ENCODE measurements around the gene HBM. TPM values are rescaled to one million over a fixed set of nuclear protein-coding genes. Genes with fewer than 3 reads are reported as not detected.

HBM gene
- total RNA-seq, 1 experiment from 2014 or later, result not detected

- Histone ChIP-seq H3K36me3 (ENCODE audit: insufficient read depth, low read length, poor library complexity, severe bottlenecking) (no peaks in the 10 kb centered on the region), H3K9me3 (ENCODE audit: low read depth, low read length, poor library complexity, severe bottlenecking) (no peaks in the 10 kb centered on the region), H3K4me3 (ENCODE audit: low read depth, low read length, poor library complexity, severe bottlenecking) (no peak overlapping the region), H3K27ac (ENCODE audit: low read depth, low read length, poor library complexity, severe bottlenecking) (no peak overlapping the region), H3K27me3 (replicated peaks; ENCODE audit: insufficient read depth, low read depth, low read length, poor library complexity) (no peaks in the 10 kb centered on the region), H3K4me1 (ENCODE audit: insufficient read depth, low read length, poor library complexity, severe bottlenecking) (no peaks in the 10 kb centered on the region)
- CTCF ChIA-PET, result no interaction called here
- intact Hi-C loops (cut with micrococcal nuclease; ENCODE audit: unreplicated experiment), result no loop called here
- POLR2A ChIA-PET (ENCODE audit: low non-redundant PET), result no interaction called here
- no TSS peak for BruUV-seq (replicated peaks)
- TF ChIP-seq CTCF (conservative IDR thresholded peaks at IDR 0.05; ENCODE audit: low read depth, low read length) (no peak), EZH2 (IDR thresholded peaks at IDR 0.05; ENCODE audit: borderline replicate concordance, low read depth, low read length, poor library complexity, severe bottlenecking) (no peak)
- DNase-seq (ENCODE audit: low spot score), result no peak
Observed at GRCh38 chr16:129075-129474, 36.7 kb upstream of the HBM start.

- CTCF ChIA-PET, result no interaction called here
- H3K36me3 ChIP-seq (ENCODE audit: insufficient read depth, low read length, poor library complexity, severe bottlenecking), result no peaks in the 10 kb centered on the region
- TF ChIP-seq CTCF (conservative IDR thresholded peaks at IDR 0.05; ENCODE audit: low read depth, low read length), result no peak
- TF ChIP-seq EZH2 (IDR thresholded peaks at IDR 0.05; ENCODE audit: borderline replicate concordance, low read depth, low read length, poor library complexity, severe bottlenecking), result no peak
Observed at GRCh38 chr16:130533-131173, 35.1 kb upstream of the HBM start.

GRCh38 chr16:132120-132519 is 33.7 kb upstream of the HBM start:
- H3K27ac ChIP-seq (ENCODE audit: low read depth, low read length, poor library complexity, severe bottlenecking), result no peak overlapping the region
- ChIA-PET POLR2A (ENCODE audit: low non-redundant PET) (no interaction called here), CTCF (no interaction called here)
- H3K4me3 ChIP-seq (ENCODE audit: low read depth, low read length, poor library complexity, severe bottlenecking), result no peak overlapping the region
- no peak for DNase-seq (ENCODE audit: low spot score)
- no TSS peak for BruUV-seq (replicated peaks)
- H3K27me3 ChIP-seq (replicated peaks; ENCODE audit: insufficient read depth, low read depth, low read length, poor library complexity), result no peaks in the 10 kb centered on the region
- no peaks in the 10 kb centered on the region for H3K36me3 ChIP-seq (ENCODE audit: insufficient read depth, low read length, poor library complexity, severe bottlenecking)
- intact Hi-C loops (cut with micrococcal nuclease; ENCODE audit: unreplicated experiment), result no loop called here
- H3K9me3 ChIP-seq (ENCODE audit: low read depth, low read length, poor library complexity, severe bottlenecking), result no peaks in the 10 kb centered on the region
- H3K4me1 ChIP-seq (ENCODE audit: insufficient read depth, low read length, poor library complexity, severe bottlenecking), result no peaks in the 10 kb centered on the region
- TF ChIP-seq EZH2 (IDR thresholded peaks at IDR 0.05; ENCODE audit: borderline replicate concordance, low read depth, low read length, poor library complexity, severe bottlenecking) (no peak), CTCF (conservative IDR thresholded peaks at IDR 0.05; ENCODE audit: low read depth, low read length) (no peak)

More at GRCh38 chr16:130533-131173, 35.1 kb upstream of the HBM start:
- Histone ChIP-seq H3K4me1 (ENCODE audit: insufficient read depth, low read length, poor library complexity, severe bottlenecking) (no peaks in the 10 kb centered on the region), H3K27ac (ENCODE audit: low read depth, low read length, poor library complexity, severe bottlenecking) (no peak overlapping the region), H3K4me3 (ENCODE audit: low read depth, low read length, poor library complexity, severe bottlenecking) (no peak overlapping the region), H3K27me3 (replicated peaks; ENCODE audit: insufficient read depth, low read depth, low read length, poor library complexity) (no peaks in the 10 kb centered on the region), H3K9me3 (ENCODE audit: low read depth, low read length, poor library complexity, severe bottlenecking) (no peaks in the 10 kb centered on the region)
- POLR2A ChIA-PET (ENCODE audit: low non-redundant PET), result no interaction called here
- DNase-seq (ENCODE audit: low spot score), result no peak
- no TSS peak for BruUV-seq (replicated peaks)
- intact Hi-C loops (cut with micrococcal nuclease; ENCODE audit: unreplicated experiment), result no loop called here

Measured in A673 (cell line).